AG04450 (cell line): Measurements from ENCODE around the gene PHF23. TPM values are rescaled to one million over a fixed set of nuclear protein-coding genes. Genes with fewer than 3 reads are reported as not detected.
A peak's percentile ranks its signal among the peaks of the same experiment; 100 is the strongest.

ENCODE experiments used
- CTCF ChIA-PET: fragments of 300-600, 350-600 bp; formaldehyde crosslinking; extraction: SDS; loops from one replicate; lab custom pipeline; 2022; ENCODE audit warnings: antibody characterized with exemption, inconsistent platforms; lab: Charles Lee
- POLR2A ChIA-PET: fragments of 350-600 bp; formaldehyde crosslinking; extraction: SDS; loops from one replicate; lab custom pipeline; 2021; ENCODE audit warnings: antibody characterized with exemption, inconsistent platforms; lab: Yijun Ruan, JAX
- DNase-seq: peaks from one replicate; pipeline ENCODE4 v3.0.0-alpha.2; 2011; ENCODE audit warnings: low read depth, low spot score
- H3K27ac ChIP-seq: one replicate; pipeline ENCODE4 v1.5.1; 2012; ENCODE audit warnings: low read depth, low read length, control low read depth
- H3K27me3 ChIP-seq: one replicate; pipeline ENCODE4 v1.6.0; 2012; ENCODE audit warnings: low read length; ENCODE audit not compliant: control insufficient read depth, insufficient read depth
- H3K4me3 ChIP-seq: 2 replicates; pipeline ENCODE4 v1.5.1; 2011; ENCODE audit warnings: mild to moderate bottlenecking, low read depth, low read length, control low read depth
- H3K9me3 ChIP-seq: 2 replicates; pipeline ENCODE4 v1.5.1; 2012; ENCODE audit warnings: low read length; ENCODE audit not compliant: control insufficient read depth, insufficient read depth
- polyA minus RNA-seq: library from RNA; depleted of rRNA, polyadenylated mRNA; stranded (reverse); fragments of >200 nt; gene quantifications from 2 replicates; pipeline ENCODE4 v1.2.3, GENCODE V29; 2011; rRNA and poly(A)+ RNA removed
- polyA plus RNA-seq: library from polyadenylated mRNA; depleted of rRNA; stranded (reverse); fragments of >200 nt; gene quantifications from 2 replicates; pipeline ENCODE4 v1.2.3, GENCODE V29; 2011; rRNA removed
- TF ChIP-seq, protein P1 (sequence below): IDR thresholded peaks from 2 replicates; pipeline ENCODE4 v1.5.1; 2011; ENCODE audit warnings: low read depth, low read length, control low read depth, inconsistent platforms

PHF23 gene
- polyA plus RNA-seq, result 56.3 and 58.7 TPM in 2 replicates
- polyA minus RNA-seq, result 58.1 and 72.8 TPM in 2 replicates

DNA sequence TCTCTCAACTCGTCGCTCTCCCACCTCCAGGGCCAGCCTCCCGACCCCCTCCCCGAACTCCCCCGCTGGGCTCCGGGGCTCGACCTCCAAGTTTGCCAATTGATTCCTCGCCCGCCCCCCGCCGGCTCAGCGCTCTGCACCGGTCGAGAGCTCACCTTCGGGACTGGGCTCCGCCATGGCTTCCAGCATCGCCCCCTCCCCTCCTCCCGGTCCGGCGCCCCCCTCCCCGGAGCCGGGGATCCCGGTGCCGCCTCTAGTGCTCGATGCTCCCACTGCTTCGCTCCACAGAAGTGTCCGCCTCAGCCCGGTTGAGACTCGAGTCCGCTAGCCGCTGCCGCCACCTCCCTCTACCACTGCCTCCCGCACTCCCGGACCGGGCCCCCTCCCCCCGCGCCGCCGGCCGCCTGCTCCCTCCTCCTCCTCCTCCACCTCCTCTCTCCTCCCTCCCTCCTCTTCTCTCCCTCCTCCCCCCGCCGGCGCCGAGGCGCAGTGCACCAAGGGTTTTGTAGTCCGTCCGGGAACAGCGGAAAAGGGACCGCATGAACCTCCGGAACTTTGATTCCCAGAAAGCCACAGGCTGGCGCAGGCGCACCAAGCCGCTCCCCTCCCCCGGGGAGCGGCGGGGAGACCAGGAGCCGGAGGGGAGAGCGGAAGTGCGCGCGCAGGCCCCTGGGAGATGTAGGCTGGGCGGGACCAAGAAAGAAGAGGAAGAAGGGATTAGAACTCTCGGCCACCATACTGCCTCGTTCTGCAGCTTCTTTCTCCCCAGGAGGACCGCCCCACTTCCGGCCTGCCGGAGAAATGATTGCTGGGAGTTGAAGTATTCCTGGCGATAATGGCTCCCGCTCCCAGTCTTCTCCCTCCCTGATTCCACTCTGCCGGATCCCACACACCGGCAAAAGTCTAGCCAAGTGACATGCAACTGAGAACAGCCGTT, at the start of gene PHF23:
Gene PHF23 (minus strand): TSS at position 367 of the 937 bp plus-strand sequence. CDS start 178 bp downstream, at position 189.
- ChIA-PET POLR2A (interaction anchor here (0.6 to 1.3 kb wide), 4 partner anchors 17 to 69 kb away, joined by 3 to 10 read pairs (median 4); partner anchors contain the start of genes ACADVL and DLG4), CTCF (no interaction called here)
- Histone ChIP-seq H3K27ac (peak within 1 kb of the TSS; percentile 70), H3K4me3 (peak within 1 kb of the TSS; percentile 97), H3K27me3 (no peaks in the 10 kb centered on the region), H3K9me3 (peaks cover 3% of the 10 kb centered on the region; the same call in 1 of the 2 replicates)
- DNase-seq, result peak; percentile 99
- TF ChIP-seq, protein P1, sequence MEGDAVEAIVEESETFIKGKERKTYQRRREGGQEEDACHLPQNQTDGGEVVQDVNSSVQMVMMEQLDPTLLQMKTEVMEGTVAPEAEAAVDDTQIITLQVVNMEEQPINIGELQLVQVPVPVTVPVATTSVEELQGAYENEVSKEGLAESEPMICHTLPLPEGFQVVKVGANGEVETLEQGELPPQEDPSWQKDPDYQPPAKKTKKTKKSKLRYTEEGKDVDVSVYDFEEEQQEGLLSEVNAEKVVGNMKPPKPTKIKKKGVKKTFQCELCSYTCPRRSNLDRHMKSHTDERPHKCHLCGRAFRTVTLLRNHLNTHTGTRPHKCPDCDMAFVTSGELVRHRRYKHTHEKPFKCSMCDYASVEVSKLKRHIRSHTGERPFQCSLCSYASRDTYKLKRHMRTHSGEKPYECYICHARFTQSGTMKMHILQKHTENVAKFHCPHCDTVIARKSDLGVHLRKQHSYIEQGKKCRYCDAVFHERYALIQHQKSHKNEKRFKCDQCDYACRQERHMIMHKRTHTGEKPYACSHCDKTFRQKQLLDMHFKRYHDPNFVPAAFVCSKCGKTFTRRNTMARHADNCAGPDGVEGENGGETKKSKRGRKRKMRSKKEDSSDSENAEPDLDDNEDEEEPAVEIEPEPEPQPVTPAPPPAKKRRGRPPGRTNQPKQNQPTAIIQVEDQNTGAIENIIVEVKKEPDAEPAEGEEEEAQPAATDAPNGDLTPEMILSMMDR, result no peak

GRCh38 chr17:7285679-7286078, 46.4 kb upstream of the PHF23 start:
- peaks cover 71% of the 10 kb centered on the region for H3K27me3 ChIP-seq
- H3K27ac ChIP-seq, result no peak overlapping the region
- TF ChIP-seq, protein P1, result no peak
- CTCF ChIA-PET, result interaction anchor here (1.4 to 3.4 kb wide), 2 partner anchors 11 to 275 kb away, joined by 5 to 17 read pairs; no protein-coding TSS in a partner anchor
- no peak overlapping the region for H3K4me3 ChIP-seq
- no peak for DNase-seq
- POLR2A ChIA-PET, result no interaction called here
- H3K9me3 ChIP-seq, result no peaks in the 10 kb centered on the region; the same call in 1 of the 2 replicates

DNA sequence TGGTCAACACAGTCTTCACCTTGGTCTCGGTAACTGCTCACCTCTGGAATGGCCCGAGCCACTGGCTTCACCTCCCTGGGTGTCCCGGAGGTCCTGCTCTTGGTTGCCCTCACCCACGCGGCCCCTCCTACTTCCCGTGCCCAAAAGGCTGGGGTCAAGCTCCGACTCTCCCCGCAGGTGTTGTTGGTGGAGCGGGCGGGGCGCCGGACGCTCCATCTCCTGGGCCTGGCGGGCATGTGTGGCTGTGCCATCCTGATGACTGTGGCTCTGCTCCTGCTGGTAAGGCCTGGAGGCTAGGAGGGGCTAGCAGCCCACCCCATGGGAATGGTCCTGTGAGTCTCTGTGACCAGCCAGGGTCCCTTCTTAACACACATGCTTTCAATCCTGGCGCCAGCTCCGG, 45.7 kb upstream of the PHF23 start:
- H3K27ac ChIP-seq, result no peak overlapping the region
- no peak for DNase-seq
- TF ChIP-seq, protein P1, result no peak
- no peak overlapping the region for H3K4me3 ChIP-seq
- ChIA-PET POLR2A (no interaction called here), CTCF (interaction anchor here (1.4 to 3.4 kb wide), 2 partner anchors 11 to 275 kb away, joined by 5 to 17 read pairs; no protein-coding TSS in a partner anchor)
- peaks cover 64% of the 10 kb centered on the region for H3K27me3 ChIP-seq
- no peaks in the 10 kb centered on the region; the same call in 1 of the 2 replicates for H3K9me3 ChIP-seq

- Histone ChIP-seq H3K4me3 (no peak overlapping the region), H3K27ac (no peak overlapping the region), H3K27me3 (peaks cover 54% of the 10 kb centered on the region), H3K9me3 (no peaks in the 10 kb centered on the region; the same call in 1 of the 2 replicates)
- POLR2A ChIA-PET, result no interaction called here
- CTCF ChIA-PET, result interaction anchor here (1.6 to 5.0 kb wide), 2 partner anchors 13 to 66 kb away, joined by 3 to 65 read pairs; no protein-coding TSS in a partner anchor
- no peak for DNase-seq
- TF ChIP-seq, protein P1, result no peak
Measured at GRCh38 chr17:7283471-7284216, 44.4 kb upstream of the PHF23 start.
